Neuronal stem cell (in vitro differentiated cells): ENCODE results near the gene SND1.

Source experiments
- DNase-seq: peaks from one replicate; pipeline ENCODE4 v3.0.0-alpha.2; 2013; ENCODE audit warnings: low spot score
- H2AFZ ChIP-seq: one replicate; pipeline ENCODE4 v1.6.1; 2013; ENCODE audit warnings: mild to moderate bottlenecking, low read length, inconsistent platforms
- H2AK5ac ChIP-seq: 2 replicates; pipeline ENCODE4 v1.6.1; 2013; ENCODE audit warnings: low read depth, mild to moderate bottlenecking, inconsistent platforms, low read length, moderate library complexity, mixed read lengths
- H2BK120ac ChIP-seq: 2 replicates; pipeline ENCODE4 v1.6.1; 2013; ENCODE audit warnings: low read depth, mild to moderate bottlenecking, inconsistent platforms, low read length, moderate library complexity, mixed read lengths
- H2BK12ac ChIP-seq: one replicate; pipeline ENCODE4 v1.6.1; 2013; ENCODE audit warnings: low read length, inconsistent platforms
- H2BK15ac ChIP-seq: 2 replicates; pipeline ENCODE4 v1.6.1; 2013; ENCODE audit warnings: mild to moderate bottlenecking, low read length, inconsistent platforms, mixed read lengths
- H2BK5ac ChIP-seq: one replicate; pipeline ENCODE4 v1.6.1; 2013; ENCODE audit warnings: inconsistent platforms, mild to moderate bottlenecking, low read length, moderate library complexity
- H3K14ac ChIP-seq: one replicate; pipeline ENCODE4 v1.6.1; 2013; ENCODE audit warnings: low read length, inconsistent platforms
- H3K18ac ChIP-seq: 2 replicates; pipeline ENCODE4 v1.6.1; 2013; ENCODE audit warnings: low read length, inconsistent platforms
- H3K23ac ChIP-seq: 2 replicates; pipeline ENCODE4 v1.6.1; 2013; ENCODE audit warnings: low read depth, mild to moderate bottlenecking, mixed read lengths, low read length, inconsistent platforms; ENCODE audit not compliant: poor library complexity
- H3K27ac ChIP-seq: replicated peaks from 3 replicates; pipeline ENCODE4 v1.5.1; 2013; ENCODE audit warnings: low read length, inconsistent platforms
- H3K27me3 ChIP-seq, 3 experiments: 2 replicates each; pipeline ENCODE4 v1.6.1; 2013; ENCODE audit warnings: low read length in 3 of 3, mild to moderate bottlenecking in 2 of 3, inconsistent platforms in 1 of 3, low read depth in 1 of 3, mixed read lengths in 1 of 3, moderate library complexity in 1 of 3; ENCODE audit not compliant: control insufficient read depth in 3 of 3, insufficient read depth in 3 of 3
- H3K36me3 ChIP-seq, 2 donors: replicated peaks in 1 of 2; 2 replicates each; pipeline ENCODE4 v1.6.1; 2013; ENCODE audit warnings: low read length in 2 of 2; ENCODE audit not compliant: control insufficient read depth in 2 of 2, insufficient read depth in 2 of 2
- H3K4ac ChIP-seq: 2 replicates; pipeline ENCODE4 v1.6.1; 2013; ENCODE audit warnings: inconsistent platforms, mild to moderate bottlenecking, low read length, moderate library complexity
- H3K4me1 ChIP-seq, 2 donors: 1 replicate in 1 of 2; 2 replicates in 1 of 2; pipeline ENCODE4 v1.6.1; 2013; ENCODE audit warnings: low read length in 2 of 2, low read depth in 1 of 2; ENCODE audit not compliant: control insufficient read depth in 2 of 2, insufficient read depth in 1 of 2
- H3K4me2 ChIP-seq: one replicate; pipeline ENCODE4 v1.6.1; 2013; ENCODE audit warnings: mild to moderate bottlenecking, low read length, inconsistent platforms; ENCODE audit not compliant: insufficient read depth, poor library complexity, severe bottlenecking
- H3K4me3 ChIP-seq, 2 donors: 2 replicates each; pipeline ENCODE4 v1.5.1; 2013; ENCODE audit warnings: low read length in 2 of 2, mild to moderate bottlenecking in 2 of 2, inconsistent platforms in 1 of 2, moderate library complexity in 1 of 2
- H3K79me1 ChIP-seq: one replicate; pipeline ENCODE4 v1.6.1; 2013; ENCODE audit warnings: low read depth, mild to moderate bottlenecking, inconsistent platforms, low read length, moderate library complexity
- H3K9ac ChIP-seq: one replicate; pipeline ENCODE4 v1.6.1; 2013; ENCODE audit warnings: mild to moderate bottlenecking, low read depth, low read length, inconsistent platforms; ENCODE audit not compliant: poor library complexity
- H3K9me3 ChIP-seq, 2 donors: replicated peaks in 1 of 2; 2 replicates each; pipeline versions ENCODE3 to v1.6.1; 2013; ENCODE audit warnings: low read length in 2 of 2, mild to moderate bottlenecking in 2 of 2, inconsistent platforms in 1 of 2, low read depth in 1 of 2, mixed read lengths in 1 of 2, moderate library complexity in 1 of 2; ENCODE audit not compliant: control insufficient read depth in 2 of 2, insufficient read depth in 1 of 2
- H4K8ac ChIP-seq: one replicate; pipeline ENCODE4 v1.6.1; 2013; ENCODE audit warnings: low read depth, mild to moderate bottlenecking, inconsistent platforms, low read length, moderate library complexity
- H4K91ac ChIP-seq: one replicate; pipeline ENCODE4 v1.6.1; 2013; ENCODE audit warnings: low read length, low read depth, mild to moderate bottlenecking, inconsistent platforms; ENCODE audit not compliant: poor library complexity
- WGBS, 2 donors: extraction: QIAGEN DNeasy Blood & Tissue Kit; methylation state at CpG; one replicate each; pipeline ENCODE4 v1.1.7; 2013; ENCODE audit warnings: missing lambda C conversion rate in 2 of 2, mixed read lengths in 1 of 2; ENCODE audit not compliant: insufficient read length in 2 of 2, insufficient replicate concordance in 1 of 2; ENCODE audit errors: extremely low coverage in 2 of 2; 5-methylcytosine and 5-hydroxymethylcytosine counted together

The SND1 gene

DNA sequence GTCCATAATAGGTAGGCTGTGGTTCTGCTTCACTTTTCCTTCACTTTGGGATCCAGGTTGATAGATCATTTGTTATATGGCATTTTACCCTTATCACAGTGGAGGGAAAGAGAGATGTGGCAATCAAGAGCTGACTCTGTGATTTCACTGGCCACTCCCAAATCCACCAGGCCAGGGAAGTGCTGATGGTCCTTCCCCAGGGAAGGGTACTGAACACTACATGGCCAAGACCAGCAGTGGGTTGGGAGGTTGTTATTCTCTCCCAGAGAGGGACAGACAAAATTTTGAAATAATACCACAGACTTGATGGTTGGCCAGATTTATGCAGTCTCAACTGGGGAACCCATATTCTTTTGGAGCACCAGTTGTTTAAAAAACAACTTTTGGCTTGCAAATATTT is 102.5 kb downstream of the SND1 start:
- no peak overlapping the region for H4K8ac ChIP-seq
- no peak overlapping the region for H3K23ac ChIP-seq
- no peak overlapping the region for H2BK5ac ChIP-seq
- no peaks in the 10 kb centered on the region for H3K9me3 ChIP-seq
- H3K4ac ChIP-seq = no peak overlapping the region
- no peaks in the 10 kb centered on the region for H3K27me3 ChIP-seq
- H3K4me2 ChIP-seq = no peak overlapping the region
- H3K27ac ChIP-seq = no peak overlapping the region
- H3K18ac ChIP-seq = no peak overlapping the region
- H2BK12ac ChIP-seq = no peak overlapping the region
- no peak overlapping the region for H2AFZ ChIP-seq
- H2BK15ac ChIP-seq = no peak overlapping the region
- H2BK120ac ChIP-seq = no peak overlapping the region
- peaks cover 10 to 20% of the 10 kb centered on the region in 2 donors for H3K4me1 ChIP-seq
- H4K91ac ChIP-seq = no peak overlapping the region
- H3K79me1 ChIP-seq = no peaks in the 10 kb centered on the region
- no peaks in the 10 kb centered on the region for H3K36me3 ChIP-seq
- no peak overlapping the region for H3K9ac ChIP-seq
- no peak for DNase-seq
- no peak overlapping the region for H2AK5ac ChIP-seq
- no peak overlapping the region for H3K4me3 ChIP-seq
- no peak overlapping the region for H3K14ac ChIP-seq

GRCh38 chr7:127755521-127755920 is 103.5 kb downstream of the SND1 start:
- Histone ChIP-seq H3K23ac (no peak overlapping the region), H3K4me2 (no peak overlapping the region), H2BK12ac (no peak overlapping the region), H3K36me3 (no peaks in the 10 kb centered on the region), H2BK5ac (no peak overlapping the region), H3K9me3 (no peaks in the 10 kb centered on the region), H3K14ac (no peak overlapping the region), H2AK5ac (no peak overlapping the region), H3K9ac (no peak overlapping the region), H3K4ac (no peak overlapping the region), H3K18ac (no peak overlapping the region), H3K79me1 (no peaks in the 10 kb centered on the region), H3K4me3 (no peak overlapping the region), H4K8ac (no peak overlapping the region), H3K4me1 (peaks cover 10 to 20% of the 10 kb centered on the region in 2 donors), H2BK15ac (no peak overlapping the region), H4K91ac (no peak overlapping the region), H2AFZ (no peak overlapping the region), H3K27ac (no peak overlapping the region), H2BK120ac (no peak overlapping the region), H3K27me3 (no peaks in the 10 kb centered on the region)
- DNase-seq = no peak
- no CpG with 5 or more reads among the region's 6 CpGs for WGBS, 2 donors

GRCh38 chr7:127755965-127756364 is 104.0 kb downstream of the SND1 start:
- Histone ChIP-seq H3K4me2 (no peak overlapping the region), H4K91ac (no peak overlapping the region), H2AK5ac (no peak overlapping the region), H3K9ac (no peak overlapping the region), H2BK12ac (no peak overlapping the region), H3K4ac (no peak overlapping the region), H3K36me3 (no peaks in the 10 kb centered on the region), H3K4me1 (peaks cover 10 to 20% of the 10 kb centered on the region in 2 donors), H2AFZ (no peak overlapping the region), H2BK15ac (no peak overlapping the region), H2BK5ac (no peak overlapping the region), H3K14ac (no peak overlapping the region), H3K27ac (no peak overlapping the region), H3K4me3 (no peak overlapping the region), H4K8ac (no peak overlapping the region), H3K79me1 (no peaks in the 10 kb centered on the region), H2BK120ac (no peak overlapping the region), H3K23ac (no peak overlapping the region), H3K18ac (no peak overlapping the region), H3K9me3 (no peaks in the 10 kb centered on the region), H3K27me3 (no peaks in the 10 kb centered on the region)
- WGBS, 2 donors = no CpG with 5 or more reads among the region's 2 CpGs
- DNase-seq = no peak

GRCh38 chr7:127758105-127758504 is 106.1 kb downstream of the SND1 start:
- Histone ChIP-seq H2AFZ (no peak overlapping the region), H4K8ac (no peak overlapping the region), H3K27ac (no peak overlapping the region), H3K14ac (no peak overlapping the region), H4K91ac (no peak overlapping the region), H2AK5ac (no peak overlapping the region), H3K23ac (no peak overlapping the region), H2BK12ac (no peak overlapping the region), H3K4me1 (peaks cover 4 to 7% of the 10 kb centered on the region in 2 donors), H3K18ac (no peak overlapping the region), H3K4ac (no peak overlapping the region), H3K9ac (no peak overlapping the region), H3K27me3 (no peaks in the 10 kb centered on the region), H3K4me3 (no peak overlapping the region), H2BK15ac (no peak overlapping the region), H3K36me3 (no peaks in the 10 kb centered on the region), H3K9me3 (no peaks in the 10 kb centered on the region), H3K79me1 (no peaks in the 10 kb centered on the region), H2BK120ac (no peak overlapping the region), H3K4me2 (no peak overlapping the region), H2BK5ac (no peak overlapping the region)
- no peak for DNase-seq
- no CpG with 5 or more reads among the region's 1 CpG for WGBS, 2 donors
